Measurements from ENCODE around the gene LUM.

Gene LUM, protein sequence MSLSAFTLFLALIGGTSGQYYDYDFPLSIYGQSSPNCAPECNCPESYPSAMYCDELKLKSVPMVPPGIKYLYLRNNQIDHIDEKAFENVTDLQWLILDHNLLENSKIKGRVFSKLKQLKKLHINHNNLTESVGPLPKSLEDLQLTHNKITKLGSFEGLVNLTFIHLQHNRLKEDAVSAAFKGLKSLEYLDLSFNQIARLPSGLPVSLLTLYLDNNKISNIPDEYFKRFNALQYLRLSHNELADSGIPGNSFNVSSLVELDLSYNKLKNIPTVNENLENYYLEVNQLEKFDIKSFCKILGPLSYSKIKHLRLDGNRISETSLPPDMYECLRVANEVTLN

DNA sequence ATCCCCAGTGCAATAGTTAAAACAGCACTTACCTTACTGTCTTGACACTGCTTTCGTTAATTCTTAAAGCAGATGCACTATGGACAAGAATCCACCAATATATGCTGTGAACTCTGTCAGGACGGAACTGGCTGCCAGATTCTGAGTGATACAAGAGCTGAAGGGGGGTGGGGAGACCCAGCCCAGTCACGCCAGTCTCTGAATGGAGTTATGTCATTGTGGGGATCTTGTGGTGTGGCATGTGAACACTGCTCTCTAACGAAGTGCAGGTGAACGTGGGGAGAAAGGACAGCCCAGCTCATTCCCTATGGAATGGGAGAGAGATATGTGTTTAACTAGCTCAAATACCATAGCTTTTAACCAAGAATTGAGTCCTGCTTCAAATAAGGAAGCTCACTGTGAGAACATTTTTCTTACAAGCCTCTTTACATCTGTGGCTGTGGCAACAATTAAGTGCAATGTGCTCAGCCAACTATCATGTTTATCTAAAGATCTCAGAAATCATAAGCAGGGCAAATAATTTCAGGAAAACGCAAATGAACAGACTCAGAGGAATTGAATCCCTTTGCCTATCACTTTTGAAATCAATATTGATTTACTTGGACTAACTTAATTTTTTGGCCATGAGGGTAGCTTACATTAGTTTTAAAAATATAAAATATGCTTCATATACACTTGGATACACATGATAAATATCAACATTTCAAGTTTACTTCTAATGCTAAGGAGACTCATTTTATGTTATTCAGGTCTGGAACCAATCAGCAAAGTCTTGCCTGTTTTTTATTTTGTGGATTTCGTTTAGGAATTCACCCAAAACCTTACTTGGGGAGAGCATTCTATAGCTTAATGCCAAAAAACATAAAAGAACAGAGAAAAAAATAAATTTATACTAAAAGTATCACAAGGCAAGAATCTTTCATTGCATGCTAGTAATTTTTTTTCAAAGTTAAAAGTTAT is at the start of gene LUM:
LUM (minus strand) TSS at position 129 of the 960 bp plus-strand sequence. CDS start 2,515 bp downstream, outside the sequence.
- TF ChIP-seq POLR2A (IDR thresholded peaks at IDR 0.05; ENCODE audit: low read depth, low read length), result no peak
- DNase-seq (ENCODE audit: insufficient read length, low spot score), result no peak
- peak; percentile 76 for FAIRE-seq

DNA sequence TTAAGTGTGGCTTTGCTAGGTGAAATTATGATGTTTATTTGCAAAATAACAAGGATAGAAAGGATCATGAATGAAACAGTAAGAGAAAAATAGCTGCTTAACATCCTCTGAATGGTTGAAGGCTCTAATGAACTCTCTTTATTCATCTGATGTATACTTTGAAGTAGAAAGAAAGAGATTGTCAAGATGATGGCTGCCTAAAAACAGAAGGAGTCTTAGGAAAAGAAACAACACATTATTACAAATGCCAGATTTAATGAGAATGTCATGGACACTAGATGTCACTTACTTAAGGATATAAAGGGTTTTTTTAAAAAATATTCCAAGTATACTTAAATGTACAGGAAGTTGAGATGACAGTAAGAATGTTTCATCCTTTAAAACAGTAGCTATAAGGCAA is 49.7 kb upstream of the LUM start:
- FAIRE-seq, result no peak
- DNase-seq (ENCODE audit: insufficient read length, low spot score), result no peak
- TF ChIP-seq POLR2A (IDR thresholded peaks at IDR 0.05; ENCODE audit: low read depth, low read length), result no peak

DNA sequence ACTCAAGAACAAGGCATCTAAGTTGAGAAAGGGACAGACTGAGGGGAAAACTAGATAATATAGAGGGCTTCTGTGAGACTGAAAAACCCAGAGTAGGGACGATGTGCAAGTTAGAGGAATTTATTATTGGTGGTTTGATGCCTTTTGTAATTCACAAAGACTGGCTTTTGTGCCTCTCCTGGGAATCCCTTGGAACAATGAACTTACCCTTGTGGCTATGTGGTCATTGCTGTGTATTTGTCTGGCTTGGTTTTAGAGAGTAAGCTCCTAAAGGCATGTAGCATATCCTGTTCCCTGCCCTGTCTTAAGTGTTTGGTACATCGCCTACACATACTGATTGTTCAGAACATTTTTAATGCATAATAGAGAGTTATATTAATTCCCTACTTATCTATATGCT is 44.7 kb upstream of the LUM start:
- TF ChIP-seq POLR2A (IDR thresholded peaks at IDR 0.05; ENCODE audit: low read depth, low read length), result no peak
- FAIRE-seq, result no peak
- no peak for DNase-seq (ENCODE audit: insufficient read length, low spot score)

DNA sequence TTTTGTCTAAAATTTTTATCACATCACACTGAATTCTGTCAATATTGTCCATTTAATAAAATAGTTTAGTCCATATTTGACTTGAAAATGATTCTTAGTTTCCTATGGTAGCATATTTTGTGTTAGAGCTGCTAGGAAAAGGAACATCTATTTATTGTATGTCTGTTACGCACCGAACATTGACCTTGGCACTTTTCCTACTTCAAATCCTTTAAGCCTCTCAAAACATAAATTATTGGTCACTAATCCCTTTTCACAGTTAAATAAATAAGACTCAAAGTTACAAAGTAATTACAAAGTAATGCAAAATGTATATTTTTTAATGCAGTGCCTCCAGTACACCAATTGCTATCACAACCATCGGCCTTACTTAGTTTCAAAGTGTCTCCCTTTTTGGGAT is 42.8 kb upstream of the LUM start:
- FAIRE-seq (no peak), DNase-seq (ENCODE audit: insufficient read length, low spot score) (no peak)
- TF ChIP-seq POLR2A (IDR thresholded peaks at IDR 0.05; ENCODE audit: low read depth, low read length), result no peak

DNA sequence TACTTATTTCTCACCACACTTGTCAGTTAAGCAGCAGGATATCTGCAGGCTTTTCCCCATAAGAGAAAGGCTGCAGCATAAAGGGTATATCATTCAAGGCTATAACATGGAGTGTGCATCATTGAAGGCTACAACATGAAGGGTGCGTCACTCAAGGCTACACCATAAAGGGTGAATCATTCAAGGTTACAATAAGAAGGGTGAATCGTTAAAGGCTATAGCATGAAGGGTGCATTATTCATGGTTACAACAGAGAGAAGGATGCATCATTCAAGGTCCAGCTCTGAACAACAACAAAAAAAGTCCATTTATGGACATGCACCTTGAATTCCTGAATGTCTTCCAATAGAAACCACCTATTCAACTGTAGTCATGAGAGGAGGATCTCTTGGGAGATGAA is 32.8 kb upstream of the LUM start:
- no peak for TF ChIP-seq POLR2A (IDR thresholded peaks at IDR 0.05; ENCODE audit: low read depth, low read length)
- peak; percentile 66 for FAIRE-seq
- no peak for DNase-seq (ENCODE audit: insufficient read length, low spot score)

DNA sequence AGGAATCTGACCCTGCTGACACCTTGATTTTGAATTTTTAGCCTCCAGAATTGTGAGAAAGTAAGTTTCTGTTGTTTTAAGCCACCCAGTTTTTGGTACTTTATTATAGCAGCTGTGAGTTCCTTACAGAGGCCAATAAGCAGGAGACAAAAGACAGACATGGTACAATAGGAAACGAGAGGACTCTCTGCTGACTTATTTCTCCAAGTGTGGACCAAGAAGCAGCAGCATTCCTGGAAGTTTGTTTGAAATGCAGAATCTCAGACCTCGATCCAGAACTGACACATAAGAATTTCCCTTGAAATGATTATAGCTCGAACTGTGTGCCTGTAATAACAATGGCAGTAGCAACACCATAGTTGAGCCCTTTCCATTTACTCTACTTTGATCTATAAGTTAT is 31.9 kb upstream of the LUM start:
- no peak for TF ChIP-seq POLR2A (IDR thresholded peaks at IDR 0.05; ENCODE audit: low read depth, low read length)
- FAIRE-seq (no peak), DNase-seq (ENCODE audit: insufficient read length, low spot score) (no peak)

DNA sequence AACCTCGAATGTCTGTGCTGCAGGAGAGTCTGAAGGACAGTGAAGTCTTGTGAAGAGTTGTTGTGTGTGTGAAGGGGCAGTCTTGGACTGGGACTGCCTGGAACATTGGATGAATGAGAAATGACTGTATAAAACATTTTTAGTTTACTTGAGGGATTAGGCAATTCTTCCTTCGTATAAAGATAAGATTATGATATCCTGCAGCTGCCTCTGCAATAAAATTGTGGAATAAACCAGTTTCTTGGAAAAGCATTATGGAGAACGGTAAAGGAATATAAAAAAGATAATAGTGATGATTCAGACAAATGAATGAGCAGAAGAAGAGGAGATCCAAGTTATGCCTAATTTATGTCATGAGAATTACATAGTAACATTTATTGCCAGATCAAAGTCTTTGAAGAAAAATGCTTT is 30.9 kb upstream of the LUM start:
- no peak for TF ChIP-seq POLR2A (IDR thresholded peaks at IDR 0.05; ENCODE audit: low read depth, low read length)
- FAIRE-seq (no peak), DNase-seq (ENCODE audit: insufficient read length, low spot score) (no peak)

DNA sequence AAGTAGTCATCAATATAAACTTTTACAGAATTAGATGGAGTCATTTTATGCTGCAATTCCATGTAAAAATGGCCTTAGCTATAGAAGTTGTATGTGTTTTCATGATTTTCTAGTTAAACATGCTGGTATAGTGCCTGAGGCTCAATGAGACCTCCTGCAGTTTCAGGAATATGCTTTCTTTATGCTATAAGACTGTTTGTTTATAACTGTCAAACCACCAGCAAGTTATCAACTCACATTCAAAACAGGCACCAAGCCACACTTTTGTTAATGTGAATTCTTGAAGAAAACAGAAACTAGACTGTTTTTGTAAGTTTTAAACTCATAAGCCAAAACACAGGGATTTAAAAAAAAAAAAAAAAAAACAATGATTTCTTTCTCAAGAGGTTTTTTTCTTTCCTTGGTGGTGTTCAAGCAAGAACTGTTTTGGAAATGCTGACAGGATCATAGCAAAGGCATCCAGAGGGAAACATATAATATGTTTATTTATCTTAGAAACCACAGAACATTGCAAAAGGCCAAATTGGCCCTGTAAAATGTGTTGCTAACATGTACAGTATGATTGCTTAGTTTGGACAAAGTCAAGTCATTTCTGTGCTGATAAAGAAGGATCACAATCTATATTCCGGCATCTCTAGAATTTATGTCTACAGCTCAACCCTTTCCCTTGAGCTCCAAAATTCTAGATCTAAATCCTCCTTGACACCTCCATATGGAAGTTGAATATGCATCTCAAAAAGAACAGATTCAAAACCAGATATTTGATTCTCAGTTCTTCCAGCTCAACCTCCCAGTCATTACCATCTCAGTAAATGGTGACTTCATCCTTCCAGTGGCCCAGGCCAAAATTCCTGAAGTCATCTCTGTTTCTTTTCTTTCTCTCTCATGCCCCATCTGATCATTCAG is 29.0 kb upstream of the LUM start:
- TF ChIP-seq POLR2A (IDR thresholded peaks at IDR 0.05; ENCODE audit: low read depth, low read length), result no peak
- FAIRE-seq, result peak; percentile 55
- DNase-seq (ENCODE audit: insufficient read length, low spot score), result no peak

DNA sequence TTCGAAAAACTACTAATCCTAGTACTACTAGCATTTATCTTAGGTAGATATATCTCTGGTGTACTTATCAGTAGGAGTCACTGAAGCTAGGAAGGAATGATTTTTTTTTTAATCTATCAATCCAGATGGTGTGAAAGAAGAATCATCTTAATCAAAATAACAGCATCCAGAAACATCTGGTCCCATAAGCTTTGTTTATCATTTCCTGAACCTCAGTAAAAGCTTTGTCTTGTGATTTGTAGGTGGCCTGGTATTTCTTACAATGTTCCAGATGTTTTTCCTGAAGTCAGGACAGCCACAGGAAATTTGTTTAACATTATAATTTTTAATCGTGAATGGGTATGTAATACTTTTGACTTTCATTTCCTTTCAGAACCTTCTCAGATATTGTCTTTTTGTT is 28.0 kb upstream of the LUM start:
- TF ChIP-seq POLR2A (IDR thresholded peaks at IDR 0.05; ENCODE audit: low read depth, low read length), result no peak
- DNase-seq (ENCODE audit: insufficient read length, low spot score) (no peak), FAIRE-seq (no peak)

DNA sequence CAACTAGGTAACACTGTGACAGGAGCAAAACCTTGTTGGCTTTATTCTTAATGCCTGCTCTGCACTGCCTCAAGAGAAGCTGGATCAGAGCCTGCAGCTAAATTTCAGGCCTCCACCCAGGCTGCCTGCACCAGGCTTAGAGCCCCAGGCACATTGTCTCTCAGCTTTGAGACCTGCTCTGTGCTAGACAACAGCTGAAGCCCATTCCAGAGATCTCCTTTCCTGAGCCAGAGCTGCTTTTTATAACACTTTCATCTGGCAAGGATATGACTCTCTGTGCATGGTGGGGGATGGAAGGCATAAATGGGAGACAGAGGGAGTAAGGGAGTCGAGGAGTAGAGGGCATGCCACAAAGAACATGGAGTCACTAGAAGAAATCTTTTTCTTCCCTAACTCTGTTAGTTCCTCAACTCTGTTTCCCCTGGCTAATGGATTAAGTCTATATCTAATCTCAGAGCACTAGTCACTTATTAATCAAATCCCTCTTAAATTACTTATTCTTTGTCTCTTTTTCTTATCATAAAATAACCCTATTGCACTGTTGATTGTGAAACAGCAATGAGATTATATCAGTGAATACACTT is 27.1 kb upstream of the LUM start:
- FAIRE-seq (no peak), DNase-seq (ENCODE audit: insufficient read length, low spot score) (no peak)
- TF ChIP-seq POLR2A (IDR thresholded peaks at IDR 0.05; ENCODE audit: low read depth, low read length), result no peak

DNA sequence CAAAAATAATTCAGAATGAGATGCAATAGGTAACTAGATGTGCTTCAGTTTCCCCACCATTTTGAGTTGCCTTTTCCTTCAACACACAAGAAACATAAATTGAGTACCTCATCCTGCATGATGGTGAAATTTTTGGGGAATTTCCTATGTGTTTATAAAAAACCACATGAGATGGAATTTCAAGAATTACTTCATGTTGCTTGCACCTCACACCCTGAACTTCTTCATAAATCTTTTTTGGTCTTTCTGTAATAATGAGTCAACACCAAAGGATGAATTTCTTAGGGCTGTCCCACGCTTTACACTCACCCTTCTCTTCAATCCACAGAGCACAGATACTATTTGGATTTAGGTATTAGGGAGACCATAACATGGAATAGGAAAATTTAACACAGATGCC is 22.6 kb upstream of the LUM start:
- no peak for DNase-seq (ENCODE audit: insufficient read length, low spot score)
- no peak for TF ChIP-seq POLR2A (IDR thresholded peaks at IDR 0.05; ENCODE audit: low read depth, low read length)

DNA sequence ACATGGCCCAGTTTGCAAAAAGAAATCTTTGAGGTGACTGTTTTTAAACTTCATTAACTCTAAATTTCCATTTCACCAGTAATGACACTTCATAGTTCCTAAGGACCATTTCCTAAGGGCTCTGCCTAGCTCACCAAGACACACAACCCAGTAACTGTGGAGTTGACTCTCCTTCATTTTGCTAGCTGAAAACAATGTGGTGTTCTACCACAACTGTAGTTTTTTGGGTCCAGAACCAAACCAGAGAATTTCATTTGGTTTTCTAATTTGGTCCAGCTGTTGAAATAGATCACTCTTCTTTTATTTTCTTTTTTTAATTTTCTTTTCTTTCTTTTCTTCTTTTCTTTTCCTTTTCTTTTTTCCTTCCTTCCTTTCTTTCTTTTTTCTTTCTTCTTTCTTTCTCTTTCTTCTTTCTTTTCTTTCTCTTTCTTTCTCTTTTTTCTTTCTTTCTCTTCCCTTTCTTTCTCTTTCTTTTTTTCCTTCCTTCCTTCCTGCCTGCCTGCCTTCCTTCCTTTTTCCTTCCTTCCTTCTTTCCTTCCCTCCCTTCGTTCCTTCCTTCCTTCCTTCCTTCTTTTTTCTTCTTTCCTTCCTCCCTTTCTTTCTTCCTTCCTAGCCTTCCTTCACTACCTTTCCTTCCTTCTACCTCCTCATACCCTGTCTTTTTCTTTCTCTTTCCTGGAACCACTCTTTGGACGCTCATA is 18.5 kb upstream of the LUM start:
- TF ChIP-seq POLR2A (IDR thresholded peaks at IDR 0.05; ENCODE audit: low read depth, low read length), result no peak
- DNase-seq (ENCODE audit: insufficient read length, low spot score), result no peak
- no peak for FAIRE-seq

More for the DNA sequence above, 22.6 kb upstream of the LUM start:
- no peak for FAIRE-seq

DNA sequence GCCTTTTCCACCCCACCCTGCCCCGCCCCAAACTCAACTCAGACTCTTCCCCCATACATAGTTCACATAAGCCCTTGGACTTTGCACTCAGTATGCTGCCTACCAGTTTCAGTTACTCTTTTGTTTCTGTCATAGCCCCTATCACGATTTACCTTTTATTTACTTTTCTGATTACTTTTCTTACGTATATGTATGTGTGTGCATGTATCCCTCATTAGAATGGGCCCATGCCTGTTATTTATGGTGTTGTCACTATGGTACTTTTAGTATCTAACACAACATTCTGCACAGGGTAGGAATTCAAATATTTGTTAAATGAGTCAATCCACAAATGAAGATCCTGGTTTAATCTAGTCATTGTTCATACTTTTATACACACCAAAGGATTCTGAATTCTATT is 16.5 kb upstream of the LUM start:
- peak; percentile 60 for FAIRE-seq
- no peak for DNase-seq (ENCODE audit: insufficient read length, low spot score)
- no peak for TF ChIP-seq POLR2A (IDR thresholded peaks at IDR 0.05; ENCODE audit: low read depth, low read length)

All from H54 (cell line).